Activated CD4-positive, alpha-beta T cell treated with anti-CD3 and anti-CD28 coated beads, Interleukin-2, amount 10 ng/mL, durations not matched to agents 24 days and 14 days (primary cell): ENCODE data around the gene AGBL4. TPM values are rescaled to one million over a fixed set of nuclear protein-coding genes. Genes with fewer than 3 reads are reported as not detected.
A peak's percentile ranks its signal among the peaks of the same experiment; 100 is the strongest.

Experiments
- DNase-seq: peaks from one replicate; pipeline ENCODE4 v3.0.0; 2022
- H3K27ac Mint-ChIP-seq: one replicate; pipeline ENCODE4 v1.8.0; 2022; ENCODE audit warnings: mild to moderate bottlenecking, mixed read lengths
- H3K27me3 Mint-ChIP-seq: one replicate; pipeline ENCODE4 v1.8.0; 2022; ENCODE audit warnings: mixed read lengths
- H3K36me3 Mint-ChIP-seq: one replicate; pipeline ENCODE4 v1.8.0; 2022; ENCODE audit warnings: low read depth, mild to moderate bottlenecking, mixed read lengths
- H3K4me1 Mint-ChIP-seq: one replicate; pipeline ENCODE4 v1.8.0; 2021; ENCODE audit warnings: mixed read lengths
- H3K4me3 Mint-ChIP-seq: one replicate; pipeline ENCODE4 v1.8.0; 2022; ENCODE audit warnings: mild to moderate bottlenecking, moderate library complexity, mixed read lengths
- H3K9me3 Mint-ChIP-seq: one replicate; pipeline ENCODE4 v1.8.0; 2021; ENCODE audit warnings: mixed read lengths
- intact Hi-C: fragments of 100-400 bp; cut with micrococcal nuclease; formaldehyde crosslinking; loops from one replicate; pipeline ENCODE4 v1.15.1; 2023
- total RNA-seq: library from RNA; stranded (reverse); gene quantifications from 2 replicates; pipeline ENCODE4 v1.2.3, GENCODE V29; 2022

AGBL4 gene
- total RNA-seq, 1 donor from 2014 or later, result not detected

DNA sequence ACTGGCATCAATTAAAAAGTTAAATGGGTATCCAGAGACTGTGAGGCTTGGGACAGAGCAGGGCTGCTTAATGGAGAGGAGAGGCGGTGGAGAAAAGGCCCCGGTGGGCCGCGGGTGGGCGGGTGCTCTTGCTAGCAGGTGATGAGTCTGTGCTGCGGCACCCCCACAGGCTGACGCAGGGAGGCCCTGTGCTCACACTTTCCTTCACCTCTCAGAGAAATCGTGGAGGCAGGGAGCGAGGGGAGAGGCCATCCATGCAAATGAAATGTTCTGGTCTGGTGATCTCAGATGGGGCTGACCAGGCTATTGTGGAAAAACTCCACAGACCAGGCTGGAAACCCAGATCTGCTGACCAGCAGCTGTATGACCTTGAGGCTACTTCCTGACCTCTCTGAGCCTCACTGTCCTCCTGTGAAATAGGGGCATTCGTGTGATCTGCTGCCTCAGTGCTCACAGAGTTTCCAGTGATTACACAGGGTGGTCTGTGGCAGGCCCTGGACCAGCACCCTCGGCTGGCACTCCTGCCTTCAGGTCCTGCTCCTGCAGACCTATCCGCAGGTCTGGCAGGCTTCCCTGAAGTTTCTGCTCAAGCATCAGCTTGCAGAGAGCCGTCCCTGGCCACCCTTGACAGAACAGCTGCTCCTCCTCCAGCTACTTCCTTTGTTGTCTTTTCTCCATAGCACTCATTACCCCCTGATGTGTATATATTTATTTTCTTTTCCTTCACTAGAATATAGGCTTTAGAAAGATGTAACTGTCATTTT, 1336.3 kb downstream of the AGBL4 start:
- Mint-ChIP-seq H3K9me3 (no peaks in the 10 kb centered on the region), H3K36me3 (no peaks in the 10 kb centered on the region), H3K4me1 (no peaks in the 10 kb centered on the region), H3K27me3 (no peaks in the 10 kb centered on the region), H3K4me3 (no peak overlapping the region), H3K27ac (no peak overlapping the region)
- intact Hi-C loops, result no loop called here
- DNase-seq, result no peak

DNA sequence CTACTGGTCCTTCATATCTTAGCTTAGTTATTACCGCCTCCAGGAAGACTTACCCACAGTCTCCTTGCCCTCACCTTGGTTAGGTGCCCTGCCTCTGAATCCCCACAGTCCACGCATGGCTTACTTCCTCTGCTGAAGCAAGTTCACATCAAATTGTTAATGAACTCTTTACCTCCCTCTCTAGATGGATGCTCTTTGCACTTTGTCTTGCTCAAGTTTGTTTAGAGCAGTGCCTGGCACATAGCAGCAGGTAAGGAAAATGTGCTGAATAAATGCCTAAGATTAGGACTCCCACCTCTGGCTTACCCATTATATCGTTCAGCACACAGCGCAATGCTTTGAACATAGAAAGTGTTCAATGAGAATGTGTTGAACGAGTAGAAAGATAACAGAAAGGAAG, 1337.6 kb downstream of the AGBL4 start:
- Mint-ChIP-seq H3K4me1 (no peaks in the 10 kb centered on the region), H3K27me3 (no peaks in the 10 kb centered on the region), H3K27ac (no peak overlapping the region), H3K4me3 (no peak overlapping the region), H3K9me3 (no peaks in the 10 kb centered on the region), H3K36me3 (no peaks in the 10 kb centered on the region)
- no peak for DNase-seq
- intact Hi-C loops, result no loop called here

DNA sequence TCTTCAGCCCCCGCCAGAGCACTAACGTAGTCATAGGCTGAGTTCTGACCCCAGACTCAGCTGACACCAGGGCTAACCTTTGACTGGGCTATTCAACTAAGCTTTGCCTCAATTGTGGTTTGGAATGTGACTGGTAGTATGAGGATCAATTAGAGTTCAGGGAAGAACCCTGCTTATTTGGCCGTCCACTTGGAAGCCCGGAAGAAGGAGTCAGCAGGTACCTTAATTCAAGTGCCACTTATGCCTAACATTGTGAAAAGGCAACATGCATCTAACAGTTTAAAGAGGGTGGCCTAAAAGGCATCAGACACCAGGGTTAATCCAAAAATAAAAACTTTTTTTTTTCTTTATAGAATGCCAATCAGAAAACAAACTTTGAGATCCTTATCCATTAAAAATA, 1339.4 kb downstream of the AGBL4 start:
- no peak overlapping the region for H3K4me3 Mint-ChIP-seq

DNA sequence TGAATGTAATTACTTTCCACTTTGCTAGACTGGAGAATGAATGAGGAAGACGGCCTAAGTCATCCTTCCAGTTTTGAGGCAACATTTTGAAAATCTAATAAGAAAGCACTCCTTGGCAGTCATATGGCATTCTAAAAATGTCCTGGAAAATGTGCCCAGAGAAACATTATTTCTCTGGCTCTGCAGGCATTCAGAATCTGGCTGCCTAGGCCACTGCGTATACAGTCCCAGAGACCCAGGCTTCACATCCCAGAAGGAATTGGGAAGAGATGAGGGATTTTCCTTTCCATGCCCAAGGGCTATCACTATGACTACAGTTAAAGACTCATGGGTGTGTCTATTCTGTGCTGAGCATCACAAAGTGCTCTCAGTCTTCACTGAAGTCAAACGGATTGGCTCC, 1339.9 kb downstream of the AGBL4 start:
- no peak for DNase-seq
- H3K4me3 Mint-ChIP-seq, result no peak overlapping the region
- no peaks in the 10 kb centered on the region for H3K4me1 Mint-ChIP-seq
- H3K27ac Mint-ChIP-seq, result no peak overlapping the region
- H3K36me3 Mint-ChIP-seq, result no peaks in the 10 kb centered on the region
- H3K9me3 Mint-ChIP-seq, result no peaks in the 10 kb centered on the region
- intact Hi-C loops, result no loop called here
- H3K27me3 Mint-ChIP-seq, result no peaks in the 10 kb centered on the region

More for the DNA sequence above, 1339.4 kb downstream of the AGBL4 start:
- no peak overlapping the region for H3K27ac Mint-ChIP-seq
- H3K4me1 Mint-ChIP-seq, result no peaks in the 10 kb centered on the region
- no peaks in the 10 kb centered on the region for H3K27me3 Mint-ChIP-seq
- H3K36me3 Mint-ChIP-seq, result no peaks in the 10 kb centered on the region
- intact Hi-C loops, result no loop called here
- no peaks in the 10 kb centered on the region for H3K9me3 Mint-ChIP-seq
- DNase-seq, result no peak

DNA sequence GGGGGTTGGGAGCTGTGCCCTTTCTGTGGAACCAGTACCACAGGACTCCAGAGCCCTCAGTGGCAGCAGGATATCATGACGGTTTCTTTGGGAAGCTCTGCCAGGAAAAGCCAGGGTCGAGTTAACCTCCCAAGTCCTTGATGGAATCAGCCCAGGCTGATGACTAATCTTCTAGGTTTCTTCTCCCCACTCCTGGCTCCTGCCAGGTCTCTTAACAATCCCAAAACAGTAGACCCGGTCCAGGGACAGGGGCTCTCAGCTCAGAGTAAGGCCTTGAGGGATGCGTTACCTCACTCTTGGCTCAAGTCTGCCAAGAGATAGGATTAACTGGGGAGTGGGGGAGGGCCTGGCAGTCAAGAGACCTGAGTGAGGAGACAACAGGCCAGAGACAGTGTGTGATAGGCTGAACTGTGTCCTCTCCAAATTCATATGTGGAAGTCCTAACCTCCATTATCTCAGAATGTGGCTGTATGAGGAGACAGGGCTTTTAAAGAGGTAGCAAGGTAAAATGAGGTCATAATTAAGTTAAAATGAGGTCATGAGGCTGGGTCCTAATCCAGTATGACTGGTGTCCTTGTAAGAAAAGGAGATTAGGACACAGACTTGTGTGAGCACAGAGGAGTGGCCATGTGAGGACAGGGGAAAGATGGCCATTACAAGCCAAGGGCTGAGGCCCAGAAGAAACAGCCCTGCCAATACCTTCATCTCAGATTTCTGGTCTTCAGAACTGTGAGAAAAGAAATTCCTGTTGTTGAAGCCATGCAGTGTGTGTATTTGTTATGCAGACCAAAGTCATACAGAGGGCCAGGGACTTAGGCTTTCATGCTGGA, 1342.1 kb downstream of the AGBL4 start:
- H3K27me3 Mint-ChIP-seq, result peaks cover 1% of the 10 kb centered on the region
- DNase-seq, result no peak
- peaks cover 2% of the 10 kb centered on the region for H3K4me1 Mint-ChIP-seq
- no peak overlapping the region for H3K4me3 Mint-ChIP-seq
- no peak overlapping the region for H3K27ac Mint-ChIP-seq
- H3K36me3 Mint-ChIP-seq, result no peaks in the 10 kb centered on the region
- intact Hi-C loops, result no loop called here
- no peaks in the 10 kb centered on the region for H3K9me3 Mint-ChIP-seq

DNA sequence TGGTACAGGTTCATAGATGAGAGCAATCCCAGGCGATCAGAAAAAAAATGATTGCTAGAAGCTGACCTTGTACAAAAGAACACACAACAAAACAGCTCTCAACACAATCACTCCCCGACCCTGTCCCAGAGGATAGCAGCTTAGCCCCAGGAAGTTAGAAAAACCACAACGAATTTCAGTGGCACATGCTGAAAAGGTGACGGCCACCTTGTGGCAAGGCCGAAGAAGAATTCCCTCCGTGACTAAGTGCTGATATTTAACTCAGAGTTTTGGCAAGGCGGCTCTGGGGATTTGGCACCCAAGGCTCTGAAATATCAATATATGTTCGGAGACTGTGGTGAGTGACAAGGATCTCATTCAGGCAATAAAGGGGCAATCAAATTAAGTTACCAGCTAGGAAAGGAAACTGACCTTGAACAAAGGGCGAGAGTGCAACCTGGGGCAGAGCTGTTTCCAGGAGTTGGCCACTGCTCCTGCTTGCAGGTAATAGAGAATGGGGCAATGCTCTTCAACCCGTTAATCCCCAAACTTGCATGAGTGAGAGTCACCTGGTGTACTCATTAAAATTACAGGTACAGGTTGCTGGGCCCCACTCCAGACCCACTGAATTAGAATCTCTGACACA, 1343.2 kb downstream of the AGBL4 start:
- peaks cover 2% of the 10 kb centered on the region for H3K4me1 Mint-ChIP-seq

DNA sequence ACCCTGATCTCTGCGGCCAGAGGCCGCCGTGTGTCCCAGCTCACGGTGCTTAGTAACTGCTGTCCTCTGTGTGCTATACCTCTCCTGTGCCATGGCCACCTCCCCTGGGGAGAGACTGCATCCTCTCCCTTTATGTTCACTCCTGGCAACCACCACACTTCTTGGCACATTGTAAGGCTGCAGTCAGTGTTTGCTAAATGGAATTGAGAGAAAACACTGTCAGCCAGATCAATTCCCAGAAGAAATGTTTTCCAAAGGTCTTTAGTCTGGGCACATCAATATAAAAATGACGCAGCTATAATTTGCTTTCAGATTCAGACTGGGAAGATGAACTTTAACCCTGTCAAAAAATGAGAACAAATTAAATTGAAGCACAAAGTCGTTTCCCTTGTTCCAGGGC, 1343.9 kb downstream of the AGBL4 start:
- Mint-ChIP-seq H3K36me3 (no peaks in the 10 kb centered on the region), H3K9me3 (no peaks in the 10 kb centered on the region), H3K27me3 (peaks cover 1% of the 10 kb centered on the region), H3K4me1 (peaks cover 2% of the 10 kb centered on the region), H3K4me3 (no peak overlapping the region), H3K27ac (no peak overlapping the region)
- intact Hi-C loops, result no loop called here
- DNase-seq, result no peak

More for the DNA sequence above, 1343.2 kb downstream of the AGBL4 start:
- H3K27ac Mint-ChIP-seq, result no peak overlapping the region
- H3K36me3 Mint-ChIP-seq, result no peaks in the 10 kb centered on the region
- peaks cover 1% of the 10 kb centered on the region for H3K27me3 Mint-ChIP-seq
- H3K4me3 Mint-ChIP-seq, result no peak overlapping the region
- intact Hi-C loops, result no loop called here
- DNase-seq, result no peak
- H3K9me3 Mint-ChIP-seq, result no peaks in the 10 kb centered on the region

DNA sequence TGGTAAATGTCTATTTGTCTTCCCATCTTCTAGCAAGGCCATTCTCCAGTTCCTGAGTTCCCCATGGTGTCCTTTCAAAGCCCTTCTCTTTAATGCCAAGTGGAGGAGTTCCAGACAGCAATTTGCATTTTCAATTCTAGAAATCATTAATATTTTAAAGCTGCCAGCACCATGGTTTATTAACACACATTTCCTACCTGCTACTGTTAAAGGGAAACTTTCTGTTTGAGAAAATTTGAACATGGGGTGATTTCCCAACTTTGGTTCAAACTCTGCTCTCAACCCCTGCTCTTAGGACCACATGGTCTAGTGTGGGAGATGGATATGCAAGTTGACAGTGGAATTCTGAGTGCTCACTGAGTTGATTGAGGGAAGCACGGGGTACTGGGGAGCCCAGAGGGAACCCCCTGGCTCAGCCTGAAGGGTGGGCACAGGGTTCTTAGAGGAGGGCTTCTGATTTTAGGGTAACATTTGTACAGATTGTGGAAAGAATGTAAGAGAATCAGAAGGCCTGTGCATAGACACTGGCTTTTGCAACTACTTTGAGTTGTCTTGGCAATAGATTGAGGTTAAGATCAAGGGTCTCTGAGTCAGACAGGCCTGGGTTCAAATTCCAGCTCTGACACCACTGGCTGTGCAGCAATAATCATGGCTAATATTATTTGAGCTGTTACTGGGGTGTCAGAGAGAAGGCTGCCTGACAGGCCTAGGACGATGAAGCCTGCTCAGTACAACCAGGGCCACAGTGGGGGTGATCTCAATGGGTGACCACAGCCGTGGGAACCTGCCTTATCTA, 1344.8 kb downstream of the AGBL4 start:
- Mint-ChIP-seq H3K36me3 (no peaks in the 10 kb centered on the region), H3K4me1 (peaks cover 2% of the 10 kb centered on the region), H3K9me3 (no peaks in the 10 kb centered on the region), H3K27ac (no peak overlapping the region), H3K4me3 (no peak overlapping the region), H3K27me3 (peaks cover 4% of the 10 kb centered on the region)
- DNase-seq, result no peak
- intact Hi-C loops, result no loop called here

DNA sequence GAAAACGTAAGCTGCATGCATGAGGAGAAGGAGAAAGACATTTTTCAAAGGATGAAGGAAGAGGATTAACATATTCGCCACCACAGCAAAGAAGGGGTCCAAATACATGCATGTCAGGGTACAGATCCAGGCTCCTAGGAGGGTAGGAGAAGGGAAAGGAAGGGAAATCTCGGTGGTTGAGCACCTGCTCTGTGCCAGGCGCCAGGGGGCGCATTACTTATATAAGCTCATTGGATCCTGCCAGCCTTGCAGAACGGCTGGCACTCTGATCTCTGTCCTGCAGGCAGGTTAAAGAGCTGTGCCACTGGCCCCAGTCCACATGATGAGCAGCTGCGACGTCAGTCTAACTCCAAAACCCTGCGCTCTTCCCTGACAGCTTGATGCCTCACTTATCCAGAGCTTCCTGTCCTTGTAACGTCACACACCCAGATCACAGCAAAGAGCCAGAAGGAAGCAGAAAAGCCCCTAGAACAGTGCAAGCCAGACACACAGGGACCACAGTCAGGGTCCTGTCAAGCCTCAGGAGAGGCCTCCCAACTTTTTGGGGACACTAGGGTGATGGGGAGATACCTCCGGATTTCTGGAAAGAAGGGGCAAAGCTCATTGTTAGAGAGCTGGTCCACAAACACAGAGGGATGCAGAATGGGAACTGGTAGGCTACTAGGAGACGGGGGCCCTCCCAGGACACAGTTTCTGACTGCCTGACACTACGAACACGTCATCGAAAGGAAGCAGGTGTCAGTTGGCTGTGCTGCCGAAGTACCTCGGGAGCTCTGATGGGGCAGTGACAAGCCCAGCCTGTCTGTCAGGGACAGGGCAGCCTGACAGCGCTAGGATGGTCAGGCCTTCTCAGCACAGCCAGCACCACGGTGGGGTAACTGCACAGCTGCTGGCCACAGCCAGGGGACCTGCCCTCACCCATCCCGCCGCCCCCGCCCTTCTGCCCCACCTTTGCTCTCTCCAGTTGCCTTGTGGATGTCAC, 1346.2 kb downstream of the AGBL4 start:
- H3K27ac Mint-ChIP-seq, result no peak overlapping the region
- intact Hi-C loops, result loop anchor here (2.0 kb wide), 1 partner anchor 139 kb away; no protein-coding TSS in a partner anchor
- peaks cover 5% of the 10 kb centered on the region for H3K27me3 Mint-ChIP-seq
- H3K36me3 Mint-ChIP-seq, result no peaks in the 10 kb centered on the region
- no peak overlapping the region for H3K4me3 Mint-ChIP-seq
- no peaks in the 10 kb centered on the region for H3K9me3 Mint-ChIP-seq
- DNase-seq, result peak; percentile 76
- H3K4me1 Mint-ChIP-seq, result peaks cover 2% of the 10 kb centered on the region

DNA sequence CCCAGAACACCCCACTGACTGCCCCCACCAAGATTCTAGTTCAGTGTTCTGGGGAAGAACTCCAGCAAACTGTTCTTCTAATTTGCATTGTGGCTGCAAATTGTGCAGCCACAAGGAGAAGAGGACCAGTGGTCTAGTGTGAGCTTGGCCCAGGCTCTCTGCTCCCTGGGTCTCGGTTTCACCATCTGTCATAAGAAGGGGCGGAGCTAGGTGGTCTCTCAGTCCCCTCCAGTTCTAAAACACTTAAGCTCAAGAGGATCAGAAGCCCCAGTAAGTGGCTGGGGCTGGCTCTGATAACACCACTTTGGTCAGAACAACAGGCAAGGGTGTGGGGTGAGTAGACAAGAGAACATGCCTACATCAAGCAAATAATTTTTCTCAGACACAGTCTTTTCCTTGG, 1346.9 kb downstream of the AGBL4 start:
- H3K36me3 Mint-ChIP-seq, result no peaks in the 10 kb centered on the region
- H3K27me3 Mint-ChIP-seq, result peaks cover 7% of the 10 kb centered on the region
- H3K27ac Mint-ChIP-seq, result no peak overlapping the region
- no peak overlapping the region for H3K4me3 Mint-ChIP-seq
- no peaks in the 10 kb centered on the region for H3K9me3 Mint-ChIP-seq
- intact Hi-C loops, result loop anchor here (2.0 kb wide), 1 partner anchor 140 kb away; no protein-coding TSS in a partner anchor
- DNase-seq, result no peak
- H3K4me1 Mint-ChIP-seq, result peaks cover 2% of the 10 kb centered on the region

DNA sequence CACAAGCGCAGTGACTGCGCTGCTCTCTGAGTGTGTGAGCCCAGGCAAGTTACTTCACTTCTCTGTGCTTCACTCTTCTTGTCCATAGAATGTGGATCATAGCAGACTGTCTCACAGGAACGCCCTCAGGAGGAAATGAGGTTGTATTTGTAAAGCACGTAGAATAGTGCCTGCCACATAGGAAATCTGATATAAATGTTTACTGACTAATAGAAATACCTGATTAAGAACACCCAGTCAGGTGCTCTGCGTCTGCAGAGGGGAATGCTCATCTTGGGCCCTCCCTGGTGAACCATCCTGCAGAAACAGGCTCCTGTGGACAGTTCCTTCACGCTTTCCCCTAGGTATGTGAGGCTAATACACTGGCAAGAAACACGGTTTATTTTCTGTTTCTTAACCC, 1347.4 kb downstream of the AGBL4 start:
- Mint-ChIP-seq H3K4me1 (peaks cover 2% of the 10 kb centered on the region), H3K27ac (no peak overlapping the region), H3K4me3 (no peak overlapping the region), H3K9me3 (no peaks in the 10 kb centered on the region), H3K27me3 (peaks cover 7% of the 10 kb centered on the region), H3K36me3 (no peaks in the 10 kb centered on the region)
- DNase-seq, result no peak
- intact Hi-C loops, result loop anchor here (2.0 kb wide), 1 partner anchor 140 kb away; no protein-coding TSS in a partner anchor

DNA sequence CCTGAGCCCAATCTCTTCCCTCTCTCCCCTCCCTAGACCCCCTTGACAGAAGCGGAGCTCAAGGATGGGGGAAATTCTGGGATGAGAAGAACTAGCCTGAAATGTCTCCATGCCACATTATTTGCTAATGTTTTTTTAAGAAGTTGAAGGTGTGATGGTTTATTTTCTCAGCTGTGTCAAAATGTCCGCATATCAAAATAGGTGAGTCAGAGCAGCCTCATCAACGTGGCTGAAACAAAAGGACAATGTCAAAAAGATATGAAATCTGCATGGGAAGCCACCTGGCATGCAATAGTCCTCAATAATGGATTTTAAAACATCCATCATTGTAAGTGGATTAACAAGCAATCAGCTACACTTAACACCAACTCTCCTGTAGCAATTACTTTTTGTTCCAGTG, 1348.5 kb downstream of the AGBL4 start:
- peaks cover 7% of the 10 kb centered on the region for H3K27me3 Mint-ChIP-seq
- intact Hi-C loops, result no loop called here
- no peak overlapping the region for H3K27ac Mint-ChIP-seq
- no peaks in the 10 kb centered on the region for H3K9me3 Mint-ChIP-seq
- H3K4me1 Mint-ChIP-seq, result peaks cover 2% of the 10 kb centered on the region
- no peaks in the 10 kb centered on the region for H3K36me3 Mint-ChIP-seq
- no peak overlapping the region for H3K4me3 Mint-ChIP-seq
- DNase-seq, result no peak
